AG10803 (cell line): ENCODE results near the gene SAMD14.
A peak's percentile ranks its signal among the peaks of the same experiment; 100 is the strongest.

Experiments
- DNase-seq: peaks from one replicate; pipeline ENCODE4 v3.0.0; 2010; ENCODE audit warnings: low read depth
- H3K4me3 ChIP-seq: 2 replicates; pipeline ENCODE4 v1.5.1; 2011; ENCODE audit warnings: mild to moderate bottlenecking, low read length, control low read depth
- CTCF ChIP-seq: conservative IDR thresholded peaks from 2 replicates; pipeline ENCODE4 v1.5.1; 2011; ENCODE audit warnings: mild to moderate bottlenecking, low read length, control low read depth, inconsistent platforms

Gene SAMD14

GRCh38 chr17:50169121-50169764, 39.3 kb upstream of the SAMD14 start:
- peak; percentile 96 for TF ChIP-seq CTCF
- no peak overlapping the region for H3K4me3 ChIP-seq
- DNase-seq = peak; percentile 79

GRCh38 chr17:50168319-50168718, 38.4 kb upstream of the SAMD14 start:
- no peak for TF ChIP-seq CTCF
- DNase-seq = no peak
- no peak overlapping the region for H3K4me3 ChIP-seq

GRCh38 chr17:50167371-50167770, 37.4 kb upstream of the SAMD14 start:
- no peak for DNase-seq
- TF ChIP-seq CTCF = no peak

GRCh38 chr17:50166518-50167181, 36.7 kb upstream of the SAMD14 start:
- DNase-seq = no peak
- no peak for TF ChIP-seq CTCF
- no peak overlapping the region for H3K4me3 ChIP-seq

More at GRCh38 chr17:50167371-50167770, 37.4 kb upstream of the SAMD14 start:
- no peak overlapping the region for H3K4me3 ChIP-seq

- peak within 1 kb of the TSS; percentile 12; the same call in 1 of the 2 replicates for H3K4me3 ChIP-seq
- TF ChIP-seq CTCF = no peak
- no peak for DNase-seq
These were observed 36.0 kb upstream of the SAMD14 start, which contains the start of gene SGCA for GRCh38 chr17:50165867-50166517. SGCA (plus strand) TSS chr17:50166005; CDS start chr17:50166041, 36 bp downstream.

GRCh38 chr17:50165466-50165865, 35.5 kb upstream of the SAMD14 start:
- no peak for DNase-seq
- TF ChIP-seq CTCF = no peak

More at GRCh38 chr17:50165466-50165865, 35.5 kb upstream of the SAMD14 start:
- no peak overlapping the region for H3K4me3 ChIP-seq
